Gastrocnemius medialis (tissue), 4 donors: Measurements from ENCODE around the gene UBXN2A. TPM values are rescaled to one million over a fixed set of nuclear protein-coding genes. Genes with fewer than 3 reads are reported as not detected.

ENCODE experiments used
- ATAC-seq, 2 donors: fragments of 150-250 bp; one replicate each; pipeline ENCODE4 v1.9.1; 2016
- DNase-seq, 2 donors: peaks; one replicate each; pipeline ENCODE4 v3.0.0-alpha.2; 2019
- H3K27ac ChIP-seq, 4 donors: fragments of 200-600 bp; sonication (generic); 1 replicate in 1 of 4; 2 replicates in 3 of 4; pipeline ENCODE4 v1.5.1; 2016 to 2018; ENCODE audit warnings: mild to moderate bottlenecking in 2 of 4, moderate library complexity in 1 of 4
- H3K27me3 ChIP-seq, 3 donors: fragments of 200-600 bp; sonication (generic) in 2 of 3; 1 replicate in 1 of 3; 2 replicates in 2 of 3; pipeline versions ENCODE4 v1.5.1 to v1.6.0; 2016 to 2019; ENCODE audit warnings: mild to moderate bottlenecking in 1 of 3, moderate library complexity in 1 of 3
- H3K36me3 ChIP-seq, 2 donors: fragments of 200-600 bp; sonication (generic) in 1 of 2; one replicate each; pipeline ENCODE4 v1.5.1; 2017 to 2018
- H3K4me1 ChIP-seq, 2 donors: fragments of 200-600 bp; sonication (generic) in 1 of 2; one replicate each; pipeline ENCODE4 v1.5.1; 2016 to 2017; ENCODE audit warnings: mild to moderate bottlenecking in 2 of 2
- H3K4me3 ChIP-seq, 4 donors: fragments of 200-600 bp; sonication (generic) in 3 of 4; 1 replicate in 1 of 4; 2 replicates in 3 of 4; pipeline ENCODE4 v1.5.1; 2016 to 2019; ENCODE audit warnings: mild to moderate bottlenecking in 2 of 4
- H3K9me3 ChIP-seq, 3 donors: fragments of 200-600 bp; sonication (generic) in 2 of 3; 1 replicate in 1 of 3; 2 replicates in 2 of 3; pipeline ENCODE4 v1.5.1; 2016 to 2019
- POLR2A ChIP-seq, 2 donors: fragments of 450-650 bp; IDR thresholded peaks; one replicate each; pipeline ENCODE4 v1.6.1; 2017; ENCODE audit warnings: antibody characterized with exemption in 2 of 2, mild to moderate bottlenecking in 2 of 2, moderate library complexity in 2 of 2
- in situ Hi-C, 4 donors: fragments of 200-750 bp; cut with MboI; loops; one replicate each; pipeline versions ENCODE4 v1.15.0 to v1.8.0; 2017; ENCODE audit warnings: low sequenced_read_pairs in 4 of 4
- intact Hi-C: fragments of 100-400 bp; cut with DNase I; formaldehyde crosslinking; loops from one replicate; pipeline ENCODE4 v1.15.1; 2023; ENCODE audit warnings: low total_unique reads
- total RNA-seq, 4 donors: library from RNA; depleted of rRNA; stranded (reverse); fragments of >200 nt; gene quantifications; one replicate each; pipeline versions ENCODE4 v1.1.0 to v1.2.3, GENCODE V29; 2016
- TF ChIP-seq, protein P1 (sequence below), 5 experiments: fragments of 450-650 bp in 3 of 5; fragments of 200-600 bp in 2 of 5; sonication (generic) in 2 of 5; IDR thresholded peaks in 4 of 5; conservative IDR thresholded peaks in 1 of 5; 1 replicate in 4 of 5; 2 replicates in 1 of 5; pipeline ENCODE4 v1.5.1; 2016 to 2019; ENCODE audit warnings: antibody characterized with exemption in 5 of 5, mild to moderate bottlenecking in 3 of 5, moderate library complexity in 3 of 5

UBXN2A gene
- total RNA-seq, 4 donors from 2014 or later, result 13.7 to 20.8 (median 17.0) TPM

DNA sequence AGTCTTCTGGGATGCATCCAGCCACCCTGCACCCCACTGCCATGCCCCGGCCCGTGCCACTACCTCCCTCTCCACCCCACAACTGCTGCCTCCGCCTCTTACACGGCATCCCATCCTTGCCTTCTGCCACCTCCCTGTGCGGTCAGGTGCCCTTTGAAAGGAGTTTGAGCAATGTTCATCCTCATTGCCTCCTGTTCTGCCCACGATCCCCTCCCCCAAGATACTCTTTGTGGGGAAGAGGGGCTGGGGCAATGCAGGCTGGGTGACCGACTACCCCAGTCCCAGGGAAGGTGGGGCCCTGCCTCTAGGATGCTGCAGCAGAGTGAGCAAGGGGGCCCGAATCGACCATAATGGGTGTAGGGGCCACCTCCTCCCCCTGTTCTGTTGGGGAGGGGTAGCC is 78.0 kb downstream of the UBXN2A start:
- in situ Hi-C loops (no loop called here), intact Hi-C loops (no loop called here)
- Histone ChIP-seq H3K36me3 (peaks cover 0 to 9% of the 10 kb centered on the region in 2 donors), H3K27me3 (no peaks in the 10 kb centered on the region), H3K4me1 (no peaks in the 10 kb centered on the region), H3K27ac (no peak overlapping the region), H3K9me3 (no peaks in the 10 kb centered on the region), H3K4me3 (no peak overlapping the region)
- TF ChIP-seq, protein P1, sequence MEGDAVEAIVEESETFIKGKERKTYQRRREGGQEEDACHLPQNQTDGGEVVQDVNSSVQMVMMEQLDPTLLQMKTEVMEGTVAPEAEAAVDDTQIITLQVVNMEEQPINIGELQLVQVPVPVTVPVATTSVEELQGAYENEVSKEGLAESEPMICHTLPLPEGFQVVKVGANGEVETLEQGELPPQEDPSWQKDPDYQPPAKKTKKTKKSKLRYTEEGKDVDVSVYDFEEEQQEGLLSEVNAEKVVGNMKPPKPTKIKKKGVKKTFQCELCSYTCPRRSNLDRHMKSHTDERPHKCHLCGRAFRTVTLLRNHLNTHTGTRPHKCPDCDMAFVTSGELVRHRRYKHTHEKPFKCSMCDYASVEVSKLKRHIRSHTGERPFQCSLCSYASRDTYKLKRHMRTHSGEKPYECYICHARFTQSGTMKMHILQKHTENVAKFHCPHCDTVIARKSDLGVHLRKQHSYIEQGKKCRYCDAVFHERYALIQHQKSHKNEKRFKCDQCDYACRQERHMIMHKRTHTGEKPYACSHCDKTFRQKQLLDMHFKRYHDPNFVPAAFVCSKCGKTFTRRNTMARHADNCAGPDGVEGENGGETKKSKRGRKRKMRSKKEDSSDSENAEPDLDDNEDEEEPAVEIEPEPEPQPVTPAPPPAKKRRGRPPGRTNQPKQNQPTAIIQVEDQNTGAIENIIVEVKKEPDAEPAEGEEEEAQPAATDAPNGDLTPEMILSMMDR (IDR thresholded peaks at IDR 0.05 in 4 of 5, conservative IDR thresholded peaks at IDR 0.05 in 1 of 5), result no peak
- no peak for TF ChIP-seq POLR2A (IDR thresholded peaks at IDR 0.05)
- DNase-seq (no peak), ATAC-seq (no peak)

DNA sequence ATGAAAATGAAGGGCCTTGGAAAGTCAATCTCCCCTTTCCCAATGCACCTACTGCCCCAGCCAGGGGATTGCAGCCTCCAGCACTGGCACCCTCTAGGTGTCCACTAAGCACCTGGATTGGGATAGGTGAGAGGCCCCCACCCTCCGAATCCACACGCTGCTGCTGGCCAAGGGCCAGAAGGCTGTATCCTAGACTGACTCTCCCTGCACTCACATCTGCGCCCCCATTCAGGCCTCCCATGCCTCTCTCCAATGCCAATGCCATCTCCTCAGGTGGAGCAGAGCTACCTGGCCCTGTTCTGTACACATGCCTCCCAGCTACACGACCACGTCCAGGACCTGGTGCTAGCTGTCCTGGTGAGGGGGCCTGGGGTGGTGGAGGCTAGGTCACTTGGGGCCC is 79.5 kb downstream of the UBXN2A start:
- no peak for ATAC-seq
- Histone ChIP-seq H3K36me3 (peaks cover 0 to 9% of the 10 kb centered on the region in 2 donors), H3K27me3 (no peaks in the 10 kb centered on the region), H3K27ac (no peak overlapping the region), H3K9me3 (no peaks in the 10 kb centered on the region), H3K4me1 (no peaks in the 10 kb centered on the region), H3K4me3 (no peak overlapping the region)
- TF ChIP-seq POLR2A (IDR thresholded peaks at IDR 0.05), result no peak
- TF ChIP-seq, protein P1 (IDR thresholded peaks at IDR 0.05 in 4 of 5, conservative IDR thresholded peaks at IDR 0.05 in 1 of 5), result no peak
- intact Hi-C loops, result no loop called here
- in situ Hi-C loops, result no loop called here
- no peak for DNase-seq

DNA sequence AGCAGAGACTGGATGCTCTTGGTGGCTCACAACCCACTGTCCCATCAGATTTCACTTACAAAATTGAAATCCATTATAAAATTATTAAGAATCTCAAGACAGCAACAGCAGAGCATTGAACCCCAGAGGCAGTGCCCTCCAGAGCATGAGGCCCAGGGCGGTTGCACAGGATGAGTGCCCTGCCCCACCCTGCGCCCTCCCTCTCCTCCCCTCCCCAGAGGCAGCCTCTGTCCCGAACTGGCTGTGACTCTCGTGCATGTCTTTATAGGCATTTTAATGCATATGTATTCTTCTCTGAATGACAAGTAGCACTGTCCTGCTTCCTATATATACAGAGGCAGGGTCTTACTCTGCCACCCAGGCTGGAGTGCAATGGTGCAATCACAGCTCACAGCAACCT is 80.0 kb downstream of the UBXN2A start:
- Histone ChIP-seq H3K27ac (no peak overlapping the region), H3K4me3 (no peak overlapping the region), H3K36me3 (peaks cover 0 to 14% of the 10 kb centered on the region in 2 donors), H3K27me3 (no peaks in the 10 kb centered on the region), H3K9me3 (no peaks in the 10 kb centered on the region), H3K4me1 (no peaks in the 10 kb centered on the region)
- DNase-seq, result no peak
- intact Hi-C loops (no loop called here), in situ Hi-C loops (no loop called here)
- TF ChIP-seq, protein P1 (IDR thresholded peaks at IDR 0.05 in 4 of 5, conservative IDR thresholded peaks at IDR 0.05 in 1 of 5), result no peak
- no peak for TF ChIP-seq POLR2A (IDR thresholded peaks at IDR 0.05)
- no peak for ATAC-seq

DNA sequence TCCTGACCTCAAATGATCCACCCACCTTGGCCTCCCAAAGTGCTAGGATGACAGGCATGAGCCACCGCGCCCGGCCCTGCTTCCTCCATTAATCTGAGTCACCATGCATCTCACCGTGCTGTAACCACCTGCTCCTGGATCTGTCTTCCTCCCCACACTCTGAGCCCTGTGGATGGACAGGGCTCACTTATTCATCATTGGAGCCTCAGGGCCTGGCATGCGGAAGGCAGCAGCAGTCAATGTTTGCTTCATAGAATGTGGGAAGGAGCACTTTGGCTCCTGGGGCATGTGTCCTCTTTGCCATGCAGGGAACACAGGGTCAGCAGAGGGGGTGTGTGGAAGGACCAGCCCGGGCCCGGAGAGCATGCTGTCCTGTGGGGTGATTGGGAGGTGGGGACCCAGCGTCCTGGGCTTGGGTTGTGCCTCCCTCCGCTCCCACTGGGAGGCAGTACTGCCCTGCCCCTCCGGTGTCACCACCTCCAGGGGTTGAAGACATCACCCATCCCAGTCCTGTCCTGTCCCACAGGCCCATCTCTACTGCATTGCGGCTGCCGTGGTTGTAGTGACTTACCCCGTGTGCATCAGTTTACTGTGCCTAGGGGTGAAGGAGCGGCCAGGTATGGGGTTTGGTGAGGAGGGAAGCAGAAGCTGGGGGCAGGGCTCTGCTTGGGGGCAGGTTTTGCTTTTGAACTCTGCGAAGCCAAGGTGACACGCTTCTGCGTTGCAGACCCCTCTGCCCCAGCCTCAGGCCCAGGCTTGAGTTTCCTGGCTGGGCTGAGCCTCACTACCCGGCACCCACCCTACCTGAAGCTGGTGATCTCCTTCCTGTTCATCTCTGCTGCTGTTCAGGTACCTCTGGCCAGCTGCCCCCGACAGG is 81.1 kb downstream of the UBXN2A start:
- Histone ChIP-seq H3K4me1 (no peaks in the 10 kb centered on the region), H3K9me3 (no peaks in the 10 kb centered on the region), H3K27ac (no peak overlapping the region), H3K27me3 (no peaks in the 10 kb centered on the region), H3K4me3 (no peak overlapping the region), H3K36me3 (peaks cover 0 to 14% of the 10 kb centered on the region in 2 donors)
- intact Hi-C loops, result no loop called here
- in situ Hi-C loops, result no loop called here
- ATAC-seq (no peak), DNase-seq (no peak)
- TF ChIP-seq, protein P1 (IDR thresholded peaks at IDR 0.05 in 4 of 5, conservative IDR thresholded peaks at IDR 0.05 in 1 of 5), result no peak
- no peak for TF ChIP-seq POLR2A (IDR thresholded peaks at IDR 0.05)
